ENCODE measurements around the gene UNK.
"Not testable (repeated sequence)": the region's sequence is repeated elsewhere in the genome, so short reads cannot be mapped to it uniquely, and the experiment has no call there.

The UNK gene

GRCh38 chr17:75869282-75870141, 84.9 kb downstream of the UNK start:
- H3K4me3 Mint-ChIP-seq, result no peak overlapping the region
- H3K4me1 Mint-ChIP-seq (ENCODE audit: low read depth), result peaks cover 21% of the 10 kb centered on the region
- H3K27ac Mint-ChIP-seq, result no peak overlapping the region
- no peaks in the 10 kb centered on the region for H3K9me3 Mint-ChIP-seq
- intact Hi-C loops (cut with micrococcal nuclease), result no loop called here
- peaks cover 12% of the 10 kb centered on the region for H3K36me3 Mint-ChIP-seq (ENCODE audit: low read depth)
- H3K27me3 Mint-ChIP-seq, result peaks cover 6% of the 10 kb centered on the region

GRCh38 chr17:75870228-75870627, 85.6 kb downstream of the UNK start:
- peaks cover 21% of the 10 kb centered on the region for H3K4me1 Mint-ChIP-seq (ENCODE audit: low read depth)
- H3K9me3 Mint-ChIP-seq; intact Hi-C loops (cut with micrococcal nuclease); H3K27ac Mint-ChIP-seq; H3K4me3 Mint-ChIP-seq: not testable (repeated sequence)
- peaks cover 19% of the 10 kb centered on the region for H3K36me3 Mint-ChIP-seq (ENCODE audit: low read depth)
- H3K27me3 Mint-ChIP-seq, result peaks cover 13% of the 10 kb centered on the region

- H3K27ac Mint-ChIP-seq, result peak overlapping the region; percentile 17
- H3K9me3 Mint-ChIP-seq, result no peaks in the 10 kb centered on the region
- intact Hi-C loops (cut with micrococcal nuclease), result no loop called here
- H3K4me1 Mint-ChIP-seq (ENCODE audit: low read depth), result peaks cover 42% of the 10 kb centered on the region
- H3K27me3 Mint-ChIP-seq, result peaks cover 37% of the 10 kb centered on the region
- H3K36me3 Mint-ChIP-seq (ENCODE audit: low read depth), result peaks cover 44% of the 10 kb centered on the region
- H3K4me3 Mint-ChIP-seq, result no peak overlapping the region
Measured at GRCh38 chr17:75872434-75873351, 88.1 kb downstream of the UNK start.

- Mint-ChIP-seq H3K27me3 (peaks cover 40% of the 10 kb centered on the region), H3K27ac (peak overlapping the region; percentile 18), H3K36me3 (ENCODE audit: low read depth) (peaks cover 47% of the 10 kb centered on the region), H3K4me3 (no peak overlapping the region), H3K9me3 (no peaks in the 10 kb centered on the region), H3K4me1 (ENCODE audit: low read depth) (peaks cover 47% of the 10 kb centered on the region)
- intact Hi-C loops (cut with micrococcal nuclease), result no loop called here
Measured at GRCh38 chr17:75873587-75874322, 89.1 kb downstream of the UNK start.

- no peak overlapping the region for H3K4me3 Mint-ChIP-seq
- peaks cover 54% of the 10 kb centered on the region for H3K4me1 Mint-ChIP-seq (ENCODE audit: low read depth)
- intact Hi-C loops (cut with micrococcal nuclease), result no loop called here
- peaks cover 47% of the 10 kb centered on the region for H3K36me3 Mint-ChIP-seq (ENCODE audit: low read depth)
- H3K9me3 Mint-ChIP-seq, result no peaks in the 10 kb centered on the region
- H3K27ac Mint-ChIP-seq, result peak overlapping the region; percentile 18
- peaks cover 46% of the 10 kb centered on the region for H3K27me3 Mint-ChIP-seq
Measured at GRCh38 chr17:75874323-75875181, 89.9 kb downstream of the UNK start.
